COLO829 (cell line): ENCODE data around the gene NF2.

Experiments used
- DNase-seq: peaks from one replicate; pipeline ENCODE4 v3.0.0; 2012; ENCODE audit warnings: low spot score

Gene NF2

GRCh38 chr22:29720811-29721323 lies 117.4 kb downstream of the NF2 start:
- no peak for DNase-seq

DNA sequence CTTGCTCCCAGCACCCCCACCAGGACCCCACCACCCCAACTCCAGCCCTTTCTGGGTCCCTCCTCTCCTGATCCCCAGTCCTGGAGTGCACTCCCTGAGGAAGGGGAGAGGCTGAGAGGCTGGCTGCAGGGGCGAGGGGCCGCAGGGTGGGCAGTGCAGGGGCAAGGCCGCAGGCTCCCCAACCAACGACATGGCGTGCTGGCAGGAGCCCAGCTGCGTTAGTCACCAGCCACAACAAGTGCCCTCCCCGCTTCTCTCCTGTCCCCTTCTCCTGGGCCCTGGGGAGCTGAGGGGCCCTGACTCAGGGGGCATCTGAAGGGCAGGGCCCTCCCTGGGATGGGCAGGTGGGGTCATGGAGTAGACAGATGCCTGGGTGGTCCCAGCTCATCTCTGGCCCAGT lies 118.7 kb downstream of the NF2 start:
- DNase-seq = no peak

DNA sequence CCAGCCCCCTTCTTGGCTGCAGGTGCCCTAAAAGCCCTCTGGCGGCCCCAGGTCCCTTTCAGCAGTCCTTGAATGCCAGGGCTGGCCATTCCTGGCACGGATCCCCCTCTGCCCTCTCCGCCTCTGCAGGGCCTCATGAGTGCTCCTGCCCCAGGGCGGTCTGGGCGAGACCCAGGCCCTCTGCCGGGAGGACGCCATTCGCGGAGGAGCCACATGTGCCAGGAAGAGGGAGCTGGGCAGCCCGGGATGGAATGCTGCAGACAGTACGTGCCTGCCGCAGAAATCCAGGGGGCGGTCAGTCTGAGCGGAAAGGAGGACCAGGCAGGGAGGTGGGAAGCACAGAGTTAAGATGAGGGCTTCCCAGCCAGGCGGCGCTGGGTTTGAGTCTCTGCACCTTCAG lies 119.2 kb downstream of the NF2 start:
- DNase-seq = no peak

DNA sequence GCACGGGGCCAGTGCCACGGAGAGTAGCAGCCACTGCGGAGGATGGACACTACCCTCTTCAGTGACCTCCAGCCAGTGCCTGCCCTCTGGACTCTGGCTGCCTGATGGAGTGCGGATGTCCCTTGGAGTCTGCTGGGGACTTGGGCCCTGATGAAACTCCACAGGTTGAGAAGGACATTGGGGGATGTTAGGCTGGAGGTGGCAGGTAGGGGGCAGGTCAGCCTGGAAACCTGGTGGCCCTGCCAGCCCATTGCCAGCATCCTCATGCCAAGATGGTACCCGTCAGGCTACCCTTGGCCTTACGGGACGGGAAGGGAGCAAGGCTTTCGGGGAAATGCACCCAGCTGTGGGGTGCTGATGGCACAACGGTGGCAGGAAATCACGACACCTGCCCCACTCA lies 120.3 kb downstream of the NF2 start:
- DNase-seq = no peak

- DNase-seq = no peak
These were observed 121.4 kb downstream of the NF2 start for GRCh38 chr22:29724843-29725242.

- no peak for DNase-seq
These were observed 122.7 kb downstream of the NF2 start for GRCh38 chr22:29726106-29726505.

- no peak for DNase-seq
These were observed 123.2 kb downstream of the NF2 start for GRCh38 chr22:29726512-29727130.

- DNase-seq = no peak
These were observed 123.7 kb downstream of the NF2 start for GRCh38 chr22:29727131-29727523.

DNA sequence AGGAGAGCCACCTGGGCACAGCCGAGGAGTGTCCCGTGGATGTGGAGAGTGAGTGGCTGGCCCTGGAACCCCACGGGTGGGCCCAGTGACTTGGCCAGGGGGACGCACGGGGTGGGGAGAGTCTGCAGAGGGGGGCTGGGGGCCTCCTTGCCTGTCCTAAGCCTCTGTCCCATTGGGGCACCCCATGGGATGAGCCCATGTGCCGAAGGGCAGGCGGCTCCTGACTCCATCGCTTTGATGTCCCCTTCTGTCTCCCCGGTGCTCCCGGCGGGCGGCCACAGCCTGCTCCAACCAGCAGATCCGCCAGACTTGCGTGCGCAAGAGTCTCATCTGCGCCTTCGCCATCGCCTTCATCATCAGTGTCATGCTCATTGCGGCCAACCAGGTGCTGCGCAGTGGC lies 125.7 kb downstream of the NF2 start:
- no peak for DNase-seq

DNA sequence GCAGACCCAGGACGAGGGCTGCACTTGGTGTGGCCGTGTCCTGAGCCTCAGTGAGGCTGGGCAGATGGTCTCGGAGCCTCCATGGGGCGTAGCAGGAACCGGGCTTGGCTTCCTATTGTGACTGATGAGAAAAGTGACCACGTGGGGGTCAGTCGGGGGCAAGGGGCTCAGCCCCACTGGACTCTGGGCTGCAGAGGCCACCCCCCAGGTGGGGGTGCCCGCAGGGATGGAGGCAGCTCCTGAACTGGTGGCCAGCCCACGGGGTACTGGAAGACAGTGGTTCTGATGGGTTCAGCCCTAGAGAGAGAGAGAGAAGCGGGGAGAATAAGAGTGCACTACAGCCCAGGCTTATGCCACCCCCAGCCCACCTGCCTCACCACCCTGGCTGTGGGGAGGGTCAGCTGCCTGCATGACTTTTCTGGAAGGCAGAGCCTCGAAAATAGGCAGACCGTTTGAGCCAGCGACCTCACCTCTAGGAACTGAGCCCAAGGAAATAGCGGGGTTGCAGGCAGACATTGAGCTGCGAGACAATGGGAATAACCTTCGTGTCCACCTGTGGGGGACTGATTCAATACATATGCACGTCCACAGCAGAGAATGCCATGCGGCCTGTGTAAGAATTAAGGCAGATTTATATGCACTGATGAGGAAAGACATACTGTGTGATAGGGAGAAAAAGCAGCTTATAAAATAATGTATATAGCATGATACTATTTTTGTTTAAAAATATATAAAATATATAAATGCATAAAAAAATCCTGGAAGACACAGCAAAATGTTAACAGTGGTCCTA lies 127.8 kb downstream of the NF2 start:
- DNase-seq = no peak

DNA sequence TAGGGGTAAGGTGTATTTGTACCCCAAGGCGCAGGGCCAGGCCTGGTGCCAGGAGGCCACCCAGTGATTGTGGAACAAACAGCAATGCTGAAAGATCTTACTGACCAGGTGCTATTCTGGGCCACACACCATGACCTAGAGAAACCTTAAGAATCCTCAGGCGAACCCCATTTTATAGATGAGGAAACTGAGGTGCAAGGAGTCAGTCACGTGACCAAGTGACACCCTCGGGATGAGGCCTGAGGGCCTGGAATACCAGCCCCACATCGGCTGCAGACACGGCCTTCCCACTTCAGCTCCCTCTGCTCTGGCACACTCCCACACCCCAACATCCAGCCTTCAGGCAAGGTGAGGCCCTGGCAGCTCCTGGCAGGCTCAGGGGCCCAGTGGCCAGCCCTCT lies 129.4 kb downstream of the NF2 start:
- DNase-seq = no peak

- no peak for DNase-seq
These were observed 130.1 kb downstream of the NF2 start for GRCh38 chr22:29733362-29734201.

DNA sequence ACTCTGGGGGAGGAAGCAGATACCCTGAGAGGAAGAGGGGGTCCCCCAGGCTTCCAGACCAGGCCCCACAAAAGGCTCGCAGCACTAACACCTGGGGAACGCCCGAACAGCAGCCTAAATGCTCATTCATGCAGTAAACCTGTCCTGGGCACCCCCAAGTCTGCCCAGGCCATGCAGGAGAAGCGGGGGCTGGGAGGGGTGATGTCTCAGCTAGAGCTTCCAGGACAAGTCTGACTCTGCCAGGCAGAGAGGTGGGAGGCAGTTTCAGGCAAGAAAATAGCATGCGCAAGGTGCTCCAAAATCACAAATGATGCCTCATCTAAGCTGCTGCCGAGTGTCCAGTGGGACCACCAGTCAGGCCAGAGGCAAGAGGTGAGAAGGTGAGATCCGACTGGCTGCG lies 131.0 kb downstream of the NF2 start:
- no peak for DNase-seq

DNA sequence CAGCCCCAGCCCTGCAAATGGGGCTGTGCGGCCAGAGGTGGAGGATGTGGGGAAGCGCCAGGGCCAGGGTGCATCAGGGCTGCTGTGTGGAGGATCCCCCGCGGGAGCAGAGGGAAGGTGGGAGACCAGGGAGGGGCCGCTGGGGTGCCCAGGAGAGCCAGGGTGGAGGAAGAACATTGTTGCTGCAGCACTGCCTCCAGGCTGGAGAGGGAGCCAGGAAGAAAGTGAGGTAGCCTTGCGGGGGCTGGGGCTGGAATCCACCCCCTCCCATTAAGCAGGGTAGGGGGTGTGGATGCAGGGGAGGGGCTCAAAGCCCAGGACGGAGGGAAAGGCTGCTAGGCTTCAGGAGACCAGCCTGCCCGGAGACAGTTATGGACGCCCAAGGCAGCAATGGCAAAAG lies 131.4 kb downstream of the NF2 start:
- DNase-seq = no peak

GRCh38 chr22:29735416-29735815 lies 132.0 kb downstream of the NF2 start:
- DNase-seq = no peak

GRCh38 chr22:29737251-29738117 lies 134.1 kb downstream of the NF2 start:
- no peak for DNase-seq

GRCh38 chr22:29738118-29738815 lies 134.8 kb downstream of the NF2 start:
- no peak for DNase-seq

- DNase-seq = no peak
These were observed 136.0 kb downstream of the NF2 start for GRCh38 chr22:29739346-29739875.

DNA sequence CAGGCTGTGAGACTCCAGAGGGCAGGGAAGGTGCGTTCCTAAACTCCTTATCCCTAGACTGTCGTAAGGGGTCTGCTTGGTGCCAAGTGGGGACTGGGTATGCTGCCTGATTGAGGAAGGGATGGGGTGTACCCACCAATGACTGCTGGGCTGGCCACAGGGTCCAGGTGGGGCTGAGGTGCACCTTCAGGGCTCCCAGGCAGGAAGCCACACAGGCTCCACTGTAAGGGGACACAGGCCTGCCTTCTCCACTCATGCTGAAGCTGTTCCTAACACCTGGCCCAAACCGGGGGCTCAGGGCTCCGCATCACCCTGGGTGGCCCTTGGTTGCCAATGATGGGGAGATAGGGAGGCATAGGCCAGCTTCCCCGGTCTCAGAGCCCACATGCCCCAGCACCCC lies 136.8 kb downstream of the NF2 start:
- DNase-seq = no peak

DNA sequence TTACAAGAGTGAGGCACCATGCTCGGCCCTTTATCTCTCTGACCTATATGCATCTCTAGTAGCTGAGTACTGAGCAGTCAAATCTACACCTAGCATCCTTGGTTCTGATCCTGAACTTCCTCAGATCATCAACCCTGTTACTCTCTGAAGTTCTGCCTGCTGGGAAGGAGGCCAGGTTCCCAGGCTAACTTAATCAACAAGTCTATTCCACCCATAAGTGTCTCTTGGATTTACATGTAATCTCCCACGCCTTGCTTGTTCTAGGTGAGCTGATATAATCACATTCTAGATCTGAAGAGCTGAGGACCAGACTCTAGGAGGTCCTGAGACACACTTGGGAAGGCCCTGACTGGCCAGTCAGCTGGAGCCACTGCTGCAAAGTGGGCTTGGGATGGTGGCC lies 138.5 kb downstream of the NF2 start:
- DNase-seq = no peak

GRCh38 chr22:29742326-29742725 lies 138.9 kb downstream of the NF2 start:
- no peak for DNase-seq
